LNCAP (cell line): Measurements from ENCODE around the gene NCF1.
"Not testable (repeated sequence)": the region's sequence is repeated elsewhere in the genome, so short reads cannot be mapped to it uniquely, and the experiment has no call there.

Source experiments
- CTCF ChIP-seq: fragments of 450-650 bp; IDR thresholded peaks from 2 replicates; pipeline ENCODE4 v1.5.1; 2017; ENCODE audit warnings: mild to moderate bottlenecking

NCF1 gene

GRCh38 chr7:74773760-74774750 is at the start of gene NCF1:
Gene NCF1 (plus strand): TSS chr7:74774011. CDS start chr7:74774032, 21 bp downstream.
- TF ChIP-seq CTCF, result not testable (repeated sequence)

DNA sequence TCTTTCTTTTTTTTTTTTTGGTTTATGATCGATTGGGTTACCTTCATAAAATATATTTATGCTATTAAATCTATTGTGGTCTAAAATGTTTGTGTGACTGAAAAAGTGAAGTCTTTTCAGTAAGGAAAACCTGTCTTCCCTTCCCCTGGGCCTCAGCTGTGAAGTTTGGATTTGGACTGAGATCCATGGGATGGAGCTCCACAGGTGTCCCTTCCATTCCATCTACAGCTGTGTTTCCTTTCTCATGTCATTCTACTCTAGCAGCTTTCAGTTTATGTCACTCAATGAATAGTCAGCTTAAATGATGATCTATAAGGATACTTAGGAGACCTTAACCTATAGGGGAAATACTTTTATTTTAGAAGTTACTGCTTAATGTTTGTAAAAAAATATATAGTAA is 48.0 kb upstream of the NCF1 start:
- TF ChIP-seq CTCF, result no peak

GRCh38 chr7:74726309-74727101 is 47.3 kb upstream of the NCF1 start:
- TF ChIP-seq CTCF, result no peak
